NT2/D1 (cell line): ENCODE data around the gene VTI1A.

Experiments
- SUZ12 ChIP-seq: IDR thresholded peaks from 2 replicates; pipeline ENCODE4 v1.6.1; 2011; ENCODE audit not compliant: insufficient read length, insufficient read depth; ENCODE audit errors: extremely low read depth
- YY1 ChIP-seq: IDR thresholded peaks from 2 replicates; pipeline ENCODE4 v1.6.1; 2011; ENCODE audit not compliant: insufficient read length, insufficient read depth
- ZNF274 ChIP-seq: IDR thresholded peaks from 2 replicates; pipeline ENCODE4 v1.6.1; 2011; ENCODE audit warnings: mild to moderate bottlenecking, low read depth, low read length

- TF ChIP-seq ZNF274 (no peak), YY1 (no peak), SUZ12 (no peak)
Measured at GRCh38 chr10:112852306-112852705, 405.3 kb downstream of the VTI1A start.
